Measurements from ENCODE around the gene ATP13A2. TPM values are rescaled to one million over a fixed set of nuclear protein-coding genes. Genes with fewer than 3 reads are reported as not detected.

ATP13A2 gene
- total RNA-seq, 1 experiment from 2014 or later = 48.4 TPM

DNA sequence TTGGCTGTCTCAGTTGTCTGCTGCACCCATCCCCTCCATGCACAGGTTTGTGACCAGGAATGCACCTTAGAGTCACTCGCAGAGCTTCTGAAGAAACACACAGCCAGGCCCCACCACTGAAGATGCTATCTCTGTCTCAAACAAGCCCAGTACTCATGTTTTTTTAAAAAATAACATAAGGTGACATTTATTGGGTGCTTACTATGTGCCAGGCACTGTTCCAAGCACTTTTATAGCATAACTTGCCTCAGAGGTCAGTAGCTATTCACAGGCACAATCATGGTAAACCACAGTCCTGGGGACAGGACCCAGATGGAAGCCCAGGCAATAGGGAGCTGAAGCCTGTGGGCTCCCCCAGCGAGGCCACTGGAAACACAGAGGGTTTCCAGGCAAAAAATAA lies 8.8 kb upstream of the ATP13A2 start:
- no peaks in the 10 kb centered on the region for H3K27me3 ChIP-seq (ENCODE audit: low read length)
- H3K9ac ChIP-seq (ENCODE audit: low read length) = no peak overlapping the region
- ChIA-PET CTCF (no interaction called here), POLR2A (ENCODE audit: unreplicated experiment) (no interaction called here)
- no TSS peak for BruUV-seq (replicated peaks)
- H3K27ac ChIP-seq (ENCODE audit: low read length) = no peak overlapping the region
- DNase-seq (no peak), ATAC-seq (no peak)
- no peak overlapping the region for H3K4me2 ChIP-seq (ENCODE audit: low read length)
- intact Hi-C loops (cut with micrococcal nuclease) = no loop called here
- peaks cover 7% of the 10 kb centered on the region; the same call in 1 of the 2 replicates for H3K4me1 ChIP-seq (ENCODE audit: insufficient read depth, low read length)
- no peaks in the 10 kb centered on the region for H4K20me1 ChIP-seq (ENCODE audit: low read length)
- H3K9me3 ChIP-seq (ENCODE audit: low read length) = no peaks in the 10 kb centered on the region
- H3K9me2 ChIP-seq (replicated peaks; ENCODE audit: low read length) = no peaks in the 10 kb centered on the region
- H3K79me2 ChIP-seq (ENCODE audit: low read length) = no peaks in the 10 kb centered on the region
- H3K36me3 ChIP-seq (ENCODE audit: low read depth, low read length) = peaks cover 58% of the 10 kb centered on the region
- H3K4me3 ChIP-seq (ENCODE audit: low read length) = no peak overlapping the region
- H3F3A ChIP-seq (ENCODE audit: low read length, unreplicated experiment) = peaks cover 6% of the 10 kb centered on the region
- TF ChIP-seq EZH2 (IDR thresholded peaks at IDR 0.05; ENCODE audit: low read length, unreplicated experiment) (no peak), EZH2phosphoT487 (IDR thresholded peaks at IDR 0.05; ENCODE audit: borderline replicate concordance, low read length) (no peak), CTCF (conservative IDR thresholded peaks at IDR 0.05; ENCODE audit: low read depth, low read length) (no peak)
- no peak overlapping the region for H2AFZ ChIP-seq (ENCODE audit: low read length)

- POLR2A ChIA-PET (ENCODE audit: unreplicated experiment) = no interaction called here
- ATAC-seq (no peak), DNase-seq (no peak)
- intact Hi-C loops (cut with micrococcal nuclease) = no loop called here
- Histone ChIP-seq H3K27ac (ENCODE audit: low read length) (no peak overlapping the region), H3K9me3 (ENCODE audit: low read length) (no peaks in the 10 kb centered on the region), H3F3A (ENCODE audit: low read length, unreplicated experiment) (peaks cover 6% of the 10 kb centered on the region), H3K9me2 (replicated peaks; ENCODE audit: low read length) (no peaks in the 10 kb centered on the region), H3K4me1 (ENCODE audit: insufficient read depth, low read length) (peaks cover 7% of the 10 kb centered on the region; the same call in 1 of the 2 replicates), H3K4me2 (ENCODE audit: low read length) (no peak overlapping the region), H3K9ac (ENCODE audit: low read length) (no peak overlapping the region), H4K20me1 (ENCODE audit: low read length) (no peaks in the 10 kb centered on the region), H2AFZ (ENCODE audit: low read length) (no peak overlapping the region), H3K27me3 (ENCODE audit: low read length) (no peaks in the 10 kb centered on the region), H3K4me3 (ENCODE audit: low read length) (no peak overlapping the region), H3K79me2 (ENCODE audit: low read length) (no peaks in the 10 kb centered on the region), H3K36me3 (ENCODE audit: low read depth, low read length) (peaks cover 49% of the 10 kb centered on the region)
- CTCF ChIA-PET = no interaction called here
- BruUV-seq (replicated peaks) = no TSS peak
- no peak for TF ChIP-seq EZH2 (IDR thresholded peaks at IDR 0.05; ENCODE audit: low read length, unreplicated experiment)
- no peak for TF ChIP-seq CTCF (conservative IDR thresholded peaks at IDR 0.05; ENCODE audit: low read depth, low read length)
- TF ChIP-seq EZH2phosphoT487 (IDR thresholded peaks at IDR 0.05; ENCODE audit: borderline replicate concordance, low read length) = no peak
Measured at GRCh38 chr1:17018849-17019248, 7.1 kb upstream of the ATP13A2 start.

DNA sequence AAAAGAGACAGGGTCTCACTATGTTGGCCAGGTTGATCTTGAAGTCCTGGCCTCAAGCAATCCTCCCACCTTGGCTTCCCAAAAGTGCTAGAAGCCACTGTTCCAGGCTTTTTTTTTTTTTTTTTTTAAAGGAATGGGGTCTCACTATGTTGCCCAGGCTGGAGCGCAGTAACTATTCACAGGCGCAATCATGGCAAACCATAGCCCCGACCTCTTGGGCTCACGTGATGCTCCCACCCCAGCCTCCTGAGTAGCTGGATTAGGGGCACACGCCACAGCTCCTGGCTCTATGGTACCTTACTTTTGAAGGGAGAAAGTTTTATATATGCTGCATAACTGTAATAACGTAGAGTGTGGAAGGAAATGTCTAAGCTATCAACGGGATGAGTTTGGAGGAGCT lies 5.7 kb upstream of the ATP13A2 start:
- no peak for ATAC-seq
- BruUV-seq (replicated peaks) = no TSS peak
- CTCF ChIA-PET = interaction anchor here (0.6 kb wide), 1 partner anchor 306 kb away, joined by 3 read pairs; no protein-coding TSS in a partner anchor

More for the DNA sequence above, 5.7 kb upstream of the ATP13A2 start:
- H3K36me3 ChIP-seq (ENCODE audit: low read depth, low read length) = peaks cover 34% of the 10 kb centered on the region
- no peak overlapping the region for H2AFZ ChIP-seq (ENCODE audit: low read length)
- no peaks in the 10 kb centered on the region for H3K9me2 ChIP-seq (replicated peaks; ENCODE audit: low read length)
- POLR2A ChIA-PET (ENCODE audit: unreplicated experiment) = no interaction called here
- H3K9ac ChIP-seq (ENCODE audit: low read length) = no peak overlapping the region
- no peaks in the 10 kb centered on the region for H3K9me3 ChIP-seq (ENCODE audit: low read length)
- H3F3A ChIP-seq (ENCODE audit: low read length, unreplicated experiment) = peaks cover 6% of the 10 kb centered on the region
- no peak overlapping the region for H3K4me2 ChIP-seq (ENCODE audit: low read length)
- H3K4me1 ChIP-seq (ENCODE audit: insufficient read depth, low read length) = peaks cover 7% of the 10 kb centered on the region; the same call in 1 of the 2 replicates
- intact Hi-C loops (cut with micrococcal nuclease) = no loop called here
- H4K20me1 ChIP-seq (ENCODE audit: low read length) = no peaks in the 10 kb centered on the region
- TF ChIP-seq CTCF (conservative IDR thresholded peaks at IDR 0.05; ENCODE audit: low read depth, low read length) = no peak
- TF ChIP-seq EZH2 (IDR thresholded peaks at IDR 0.05; ENCODE audit: low read length, unreplicated experiment) = no peak
- no peak for TF ChIP-seq EZH2phosphoT487 (IDR thresholded peaks at IDR 0.05; ENCODE audit: borderline replicate concordance, low read length)
- DNase-seq = no peak
- no peaks in the 10 kb centered on the region for H3K79me2 ChIP-seq (ENCODE audit: low read length)
- H3K27me3 ChIP-seq (ENCODE audit: low read length) = no peaks in the 10 kb centered on the region
- H3K4me3 ChIP-seq (ENCODE audit: low read length) = no peak overlapping the region
- H3K27ac ChIP-seq (ENCODE audit: low read length) = no peak overlapping the region
